GM20431 (cell line): ENCODE measurements around the gene HERPUD1.

Experiments used
- in situ Hi-C: fragments of 300-500 bp; cut with MseI, MboI; formaldehyde crosslinking; loops from one replicate; pipeline ENCODE4 v1.15.0; 2020; ENCODE audit warnings: low sequenced_read_pairs; ENCODE audit not compliant: unreplicated experiment

HERPUD1 gene

GRCh38 chr16:56950881-56951771 is 19.2 kb downstream of the HERPUD1 start:
- in situ Hi-C loops = loop anchor here (10.0 kb wide), 1 partner anchor 86 kb away; the partner anchor contains the start of gene SLC12A3

GRCh38 chr16:56953006-56953405 is 21.1 kb downstream of the HERPUD1 start:
- in situ Hi-C loops = loop anchor here (10.0 kb wide), 1 partner anchor 88 kb away; the partner anchor contains the start of gene SLC12A3

- in situ Hi-C loops = loop anchor here (10.0 kb wide), 1 partner anchor 91 kb away; the partner anchor contains the start of gene SLC12A3
Measured at GRCh38 chr16:56956076-56956475, 24.1 kb downstream of the HERPUD1 start.

- in situ Hi-C loops = loop anchor here (10.0 kb wide), 1 partner anchor 92 kb away; the partner anchor contains the start of gene SLC12A3
Measured at GRCh38 chr16:56956756-56957155, 24.8 kb downstream of the HERPUD1 start.

GRCh38 chr16:56960681-56961281 is 28.8 kb downstream of the HERPUD1 start:
- in situ Hi-C loops = no loop called here

GRCh38 chr16:56961386-56961785 is 29.4 kb downstream of the HERPUD1 start:
- in situ Hi-C loops = no loop called here

GRCh38 chr16:56961851-56962281 is 29.9 kb downstream of the HERPUD1 start, which contains the start of gene CETP:
Gene CETP (plus strand): TSS chr16:56961950. CDS start chr16:56961980, 30 bp downstream.
- in situ Hi-C loops = no loop called here

GRCh38 chr16:56964243-56965148 is 32.6 kb downstream of the HERPUD1 start:
- in situ Hi-C loops = no loop called here

GRCh38 chr16:56965149-56966092 is 33.5 kb downstream of the HERPUD1 start:
- in situ Hi-C loops = no loop called here

GRCh38 chr16:56966093-56966475 is 34.1 kb downstream of the HERPUD1 start:
- in situ Hi-C loops = no loop called here

GRCh38 chr16:56967733-56968132 is 35.8 kb downstream of the HERPUD1 start:
- in situ Hi-C loops = no loop called here

GRCh38 chr16:56969769-56970168 is 37.8 kb downstream of the HERPUD1 start:
- in situ Hi-C loops = loop anchor here (10.0 kb wide), 1 partner anchor 75 kb away; no protein-coding TSS in a partner anchor

- in situ Hi-C loops = loop anchor here (10.0 kb wide), 1 partner anchor 74 kb away; no protein-coding TSS in a partner anchor
Measured at GRCh38 chr16:56970934-56971767, 39.2 kb downstream of the HERPUD1 start.

- in situ Hi-C loops = loop anchor here (10.0 kb wide), 1 partner anchor 73 kb away; no protein-coding TSS in a partner anchor
Measured at GRCh38 chr16:56971768-56972043, 39.8 kb downstream of the HERPUD1 start.

- in situ Hi-C loops = loop anchor here (10.0 kb wide), 1 partner anchor 72 kb away; no protein-coding TSS in a partner anchor
Measured at GRCh38 chr16:56972403-56973293, 40.7 kb downstream of the HERPUD1 start.

- in situ Hi-C loops = loop anchor here (10.0 kb wide), 1 partner anchor 72 kb away; no protein-coding TSS in a partner anchor
Measured at GRCh38 chr16:56973294-56973689, 41.4 kb downstream of the HERPUD1 start.

GRCh38 chr16:56973899-56974298 is 42.0 kb downstream of the HERPUD1 start:
- in situ Hi-C loops = loop anchor here (10.0 kb wide), 1 partner anchor 71 kb away; no protein-coding TSS in a partner anchor
